Stimulated activated CD4-positive, alpha-beta T cell treated with anti-CD3 and anti-CD28 coated beads, Interleukin-12 subunit alpha, Interleukin-12 subunit beta, amount 100 ng/mL, for 48 hours (primary cell): ENCODE data around the gene ANKRD65.
A peak's percentile ranks its signal among the peaks of the same experiment; 100 is the strongest.

Experiments used
- DNase-seq, 3 donors: peaks; one replicate each; pipeline ENCODE4 v3.0.0-alpha.2; 2020; ENCODE audit warnings: low read depth in 2 of 3, low spot score in 1 of 3

Gene ANKRD65

DNA sequence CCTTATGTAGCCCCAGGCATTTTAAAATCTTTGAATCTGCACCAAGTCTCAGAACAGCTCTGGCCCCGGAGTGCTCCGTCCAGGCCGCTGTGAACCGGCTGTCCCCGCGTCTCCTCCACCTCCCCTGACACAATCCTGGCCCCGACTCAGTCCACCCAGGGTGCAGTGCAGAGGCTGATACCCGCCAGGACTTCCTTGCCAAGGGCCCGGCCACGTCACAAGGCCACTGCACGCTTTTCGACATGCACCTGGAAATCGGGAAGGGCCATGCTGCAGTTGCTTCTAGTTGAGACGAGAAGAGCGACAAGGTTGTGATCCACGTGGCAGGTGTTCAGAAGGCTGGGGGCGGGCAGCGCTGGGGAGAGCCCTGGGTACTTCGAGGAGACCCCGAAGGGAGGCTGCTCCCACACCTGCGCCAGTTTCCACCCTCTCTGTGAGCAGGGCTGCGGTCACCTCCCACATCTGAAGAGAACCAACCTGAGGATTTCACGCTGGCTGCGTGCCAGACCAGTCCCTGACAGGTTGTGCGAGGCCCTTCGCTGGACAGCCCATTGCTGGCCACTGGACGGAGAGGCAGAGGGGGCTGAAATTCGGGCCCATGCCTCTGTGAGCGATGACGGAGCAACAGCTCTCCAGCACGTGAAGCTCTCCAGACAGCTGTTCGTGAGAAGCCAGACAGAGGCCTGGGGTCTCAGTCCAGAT lies 21.1 kb upstream of the ANKRD65 start:
- no peak for DNase-seq

DNA sequence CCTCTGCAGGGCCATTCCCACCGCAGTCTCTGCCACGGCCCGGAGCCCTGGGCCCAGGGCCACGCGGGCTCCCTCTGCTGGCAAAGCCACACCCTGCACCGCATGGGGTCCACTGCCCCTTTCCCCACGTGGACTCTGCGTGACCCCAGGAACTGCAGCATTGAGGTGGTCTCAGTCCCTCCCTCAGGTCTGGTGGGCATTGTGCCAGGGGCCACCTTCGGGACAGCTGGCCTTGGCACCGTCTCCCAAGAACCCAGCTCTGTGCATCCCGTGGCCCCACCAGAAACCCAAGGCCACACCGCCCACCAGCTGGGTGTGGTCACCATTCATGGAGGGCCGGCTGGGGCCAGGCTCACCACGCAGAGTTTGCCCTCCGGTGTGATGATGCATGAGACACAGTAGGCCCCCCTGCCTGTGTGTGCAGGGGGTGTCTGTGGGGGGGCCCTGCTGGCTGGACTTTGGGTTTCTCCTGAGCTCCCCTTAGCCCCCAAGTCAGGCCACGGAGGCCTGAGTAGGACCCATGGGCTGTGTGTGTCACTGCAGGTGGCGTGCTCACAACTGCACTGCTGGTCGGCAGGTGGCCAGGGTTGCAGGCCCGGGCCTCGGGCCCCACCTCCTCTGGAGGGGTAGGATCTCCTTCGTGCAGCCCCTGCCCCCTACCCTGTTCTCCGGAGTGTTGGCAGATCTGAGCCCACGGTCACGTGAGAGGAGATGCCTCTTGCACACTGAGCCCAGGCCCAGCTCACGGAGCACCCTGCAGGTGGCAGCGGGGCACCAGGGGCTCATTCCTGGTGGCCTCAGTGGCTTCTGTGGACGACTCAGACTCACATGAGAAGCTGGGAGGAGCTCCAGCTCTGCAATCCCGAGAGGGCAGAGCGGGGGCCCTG lies 20.2 kb upstream of the ANKRD65 start:
- peak; percentile 30 to 56 (median 47) for DNase-seq

DNA sequence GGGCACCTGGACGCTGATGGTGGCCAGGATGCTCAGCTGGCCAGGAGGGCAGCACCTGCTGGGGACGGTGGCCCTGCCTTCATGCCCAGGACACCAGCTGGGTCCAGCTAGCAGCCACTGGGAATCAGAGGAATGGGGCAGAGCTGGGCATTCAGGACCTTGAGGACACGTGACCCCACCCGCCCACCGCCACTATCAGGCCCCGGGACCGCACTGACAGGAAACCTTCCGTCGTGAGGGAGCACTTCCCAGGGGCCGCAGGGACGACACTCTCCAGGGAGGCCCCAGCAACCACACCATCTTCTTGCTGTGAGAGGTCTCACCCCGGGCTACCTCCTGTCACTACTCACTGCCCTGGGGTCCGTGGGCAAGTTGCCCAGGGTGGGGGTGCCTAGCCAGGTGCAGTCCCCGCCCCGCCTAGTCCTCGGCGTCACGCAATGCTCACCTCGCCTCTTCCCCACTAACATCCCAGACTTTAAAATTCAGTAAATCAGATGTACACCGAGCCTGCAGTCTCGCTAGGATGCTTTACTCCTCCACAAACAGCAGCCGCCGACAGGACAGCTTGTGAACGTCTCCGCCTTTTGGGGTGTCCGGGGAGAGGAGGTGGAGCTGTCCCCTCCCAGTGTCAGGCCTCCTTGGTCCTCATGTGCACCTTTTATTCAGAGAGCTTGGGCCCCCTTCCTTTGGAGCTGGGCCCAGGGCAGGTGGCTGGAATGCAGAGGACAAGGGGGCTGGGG lies 19.4 kb upstream of the ANKRD65 start:
- DNase-seq: no peak

DNA sequence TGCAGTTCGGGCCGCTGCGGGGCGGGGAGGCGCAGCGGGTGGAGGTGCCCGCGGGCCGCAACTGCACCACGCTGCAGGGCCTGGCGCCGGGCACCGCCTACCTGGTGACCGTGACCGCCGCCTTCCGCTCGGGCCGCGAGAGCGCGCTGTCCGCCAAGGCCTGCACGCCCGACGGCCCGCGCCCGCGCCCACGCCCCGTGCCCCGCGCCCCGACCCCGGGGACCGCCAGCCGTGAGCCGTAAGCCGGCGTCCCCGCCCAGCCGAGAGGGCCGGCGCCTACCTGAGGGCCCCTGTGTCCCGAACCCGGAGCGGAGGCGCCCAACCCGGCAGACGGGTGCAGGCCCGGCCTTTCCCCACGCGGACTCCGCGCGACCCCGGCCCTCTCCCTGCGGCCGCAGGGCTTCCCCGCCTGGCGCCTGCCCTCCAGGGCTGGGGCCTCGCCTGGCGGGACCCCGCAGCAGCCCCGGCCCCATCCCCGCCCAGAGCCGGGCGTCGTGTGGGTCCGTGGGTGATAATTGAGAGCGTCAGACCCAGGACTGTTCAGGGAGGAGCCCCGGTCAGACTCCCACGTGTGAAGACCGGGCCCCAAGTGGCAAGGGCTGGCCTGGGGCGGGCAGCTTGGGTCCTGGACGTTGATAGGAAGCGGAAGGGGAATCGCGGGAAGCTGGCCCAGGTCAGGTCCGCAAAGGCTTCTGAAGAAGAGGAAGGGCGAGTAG lies 18.6 kb upstream of the ANKRD65 start:
- no peak for DNase-seq

DNA sequence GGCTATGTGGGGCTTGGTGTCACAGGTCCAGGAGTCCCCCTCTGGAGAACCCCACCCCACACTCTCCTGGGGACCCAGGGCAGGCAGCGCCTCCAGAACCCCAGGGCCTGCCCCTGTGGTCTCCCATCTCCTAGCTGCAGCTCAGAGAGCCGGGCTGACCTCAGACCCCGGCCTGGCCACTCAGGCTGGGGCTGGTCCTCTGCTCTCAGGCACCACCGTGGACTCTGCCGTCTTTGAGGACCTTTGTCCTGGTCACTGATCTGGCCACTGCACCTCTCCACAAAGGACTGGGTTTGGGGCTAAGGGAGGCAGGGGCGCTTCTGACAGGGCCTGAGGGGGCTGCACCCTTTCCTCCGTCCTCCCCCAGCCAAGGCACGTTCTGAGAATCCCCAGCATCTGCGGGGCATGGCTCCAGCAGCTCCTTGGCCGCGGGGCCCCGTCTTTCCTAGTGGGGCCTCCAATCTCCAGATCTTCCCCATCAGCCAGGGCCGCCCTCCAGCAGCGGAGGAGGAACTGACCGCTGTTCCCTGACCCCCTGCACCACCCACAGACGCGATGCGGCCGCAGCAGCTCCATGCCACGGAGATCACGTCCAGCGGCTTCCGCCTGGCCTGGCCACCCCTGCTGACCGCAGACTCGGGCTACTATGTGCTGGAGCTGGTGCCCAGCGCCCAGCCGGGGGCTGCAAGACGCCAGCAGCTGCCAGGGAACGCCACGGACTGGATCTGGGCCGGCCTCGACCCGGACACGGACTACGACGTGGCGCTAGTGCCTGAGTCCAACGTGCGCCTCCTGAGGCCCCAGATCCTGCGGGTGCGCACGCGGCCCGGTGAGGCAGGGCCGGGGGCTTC lies 17.7 kb upstream of the ANKRD65 start:
- no peak for DNase-seq

DNA sequence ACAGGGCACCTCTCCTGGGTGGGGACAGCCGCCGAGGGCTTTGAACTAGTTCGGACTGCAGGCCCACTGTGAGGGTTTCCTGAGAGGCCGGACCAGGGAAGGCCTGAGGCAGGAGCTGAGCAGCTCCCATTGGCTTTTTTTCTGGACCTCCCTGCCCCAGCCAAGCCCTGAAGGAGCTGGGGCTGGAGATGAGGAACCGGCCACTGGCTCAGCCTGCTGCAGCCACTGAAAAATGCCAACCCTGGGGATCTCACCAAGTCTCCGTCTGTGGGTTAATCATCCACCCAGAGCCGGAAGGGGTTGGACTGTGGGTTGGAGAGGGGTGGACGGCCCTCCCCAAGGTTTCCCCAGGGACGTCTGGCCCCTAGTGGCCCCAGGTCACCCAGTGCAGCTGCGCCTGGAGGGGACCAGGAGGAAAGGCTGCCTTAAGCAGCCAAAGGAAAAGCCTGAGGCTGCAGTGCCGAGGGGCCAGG lies 16.9 kb upstream of the ANKRD65 start:
- no peak for DNase-seq

DNA sequence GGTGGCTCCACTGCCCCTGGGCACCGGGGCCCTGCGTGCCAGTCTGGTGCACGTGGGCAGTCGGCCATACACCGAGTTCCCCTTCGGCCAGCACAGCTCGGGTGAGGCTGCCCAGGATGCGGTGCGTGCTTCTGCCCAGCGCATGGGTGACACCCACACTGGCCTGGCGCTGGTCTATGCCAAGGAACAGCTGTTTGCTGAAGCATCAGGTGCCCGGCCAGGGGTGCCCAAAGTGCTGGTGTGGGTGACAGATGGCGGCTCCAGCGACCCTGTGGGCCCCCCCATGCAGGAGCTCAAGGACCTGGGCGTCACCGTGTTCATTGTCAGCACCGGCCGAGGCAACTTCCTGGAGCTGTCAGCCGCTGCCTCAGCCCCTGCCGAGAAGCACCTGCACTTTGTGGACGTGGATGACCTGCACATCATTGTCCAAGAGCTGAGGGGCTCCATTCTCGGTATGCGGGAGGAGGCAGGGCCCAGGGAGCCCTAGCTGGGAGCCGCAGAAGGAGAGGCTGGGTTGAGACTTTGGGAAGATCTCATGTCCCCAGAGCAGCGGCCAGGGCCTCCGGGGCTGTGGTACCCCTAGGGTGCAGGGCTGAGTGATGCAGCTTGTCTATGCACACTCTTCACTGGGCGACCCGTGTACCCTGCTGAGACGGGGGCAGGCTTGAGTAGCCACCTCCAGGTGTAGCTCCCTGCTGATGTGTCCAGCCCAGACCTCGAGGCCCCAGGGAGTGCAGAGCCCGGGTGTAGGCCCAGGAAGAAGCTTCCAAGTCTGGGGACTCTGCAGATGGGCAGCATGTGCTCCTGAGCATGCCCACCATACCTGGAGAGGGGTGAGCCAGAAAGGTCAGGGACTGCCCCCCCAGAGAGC lies 16.2 kb upstream of the ANKRD65 start:
- no peak for DNase-seq

DNA sequence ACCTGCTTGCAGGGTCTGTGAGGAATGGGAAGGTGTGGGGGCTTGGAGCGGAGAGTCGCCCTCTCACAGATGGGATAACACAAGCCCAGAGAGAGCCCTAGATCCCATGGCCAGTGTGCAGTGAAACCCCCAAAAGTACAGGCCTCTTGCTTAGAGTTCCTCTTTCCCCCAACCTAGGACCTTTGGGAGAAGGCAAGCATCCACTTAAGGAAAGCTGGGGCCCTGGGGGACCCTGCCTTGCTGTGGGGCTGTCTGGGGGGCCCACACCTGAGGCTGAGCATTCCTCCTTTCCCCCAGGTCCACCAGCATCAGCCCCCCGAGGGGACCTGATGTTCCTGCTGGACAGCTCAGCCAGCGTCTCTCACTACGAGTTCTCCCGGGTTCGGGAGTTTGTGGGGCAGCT lies 15.6 kb upstream of the ANKRD65 start:
- no peak for DNase-seq

DNA sequence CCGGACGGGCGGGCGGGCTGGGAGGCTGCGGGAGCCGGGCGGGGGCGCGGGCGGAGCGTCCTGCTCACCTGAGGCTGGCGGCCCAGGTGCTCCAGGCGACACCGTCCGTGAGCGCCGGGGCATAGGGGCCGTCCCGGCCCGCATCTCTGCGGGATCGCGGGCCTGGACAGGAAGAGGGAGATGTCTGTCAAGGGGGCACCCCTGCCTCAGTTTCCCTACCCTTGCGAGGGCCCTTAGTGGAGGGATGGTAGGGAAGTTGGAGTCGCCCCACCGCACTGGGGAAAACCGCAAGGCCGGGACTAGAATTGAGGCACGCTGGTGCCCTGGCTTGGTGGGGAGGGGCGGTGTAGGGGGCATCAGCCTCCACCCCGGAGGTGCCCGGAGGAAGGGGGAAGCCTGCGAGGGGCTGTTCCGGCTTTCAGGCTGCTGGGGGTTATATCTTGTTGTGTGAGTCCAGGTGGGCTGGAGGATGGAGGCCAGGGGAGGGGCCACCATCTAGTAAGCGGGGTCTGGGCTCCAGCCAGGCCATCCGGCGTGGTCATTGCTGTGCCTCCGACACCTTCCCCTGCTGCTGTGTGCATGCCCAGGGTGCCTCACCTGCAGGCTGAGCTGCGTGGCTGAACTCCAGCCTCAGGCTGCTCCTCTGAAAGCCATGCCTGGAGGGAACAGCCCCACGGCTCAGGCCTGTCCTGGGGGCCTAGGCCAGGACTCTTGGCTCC lies 15.0 kb upstream of the ANKRD65 start:
- no peak for DNase-seq

DNA sequence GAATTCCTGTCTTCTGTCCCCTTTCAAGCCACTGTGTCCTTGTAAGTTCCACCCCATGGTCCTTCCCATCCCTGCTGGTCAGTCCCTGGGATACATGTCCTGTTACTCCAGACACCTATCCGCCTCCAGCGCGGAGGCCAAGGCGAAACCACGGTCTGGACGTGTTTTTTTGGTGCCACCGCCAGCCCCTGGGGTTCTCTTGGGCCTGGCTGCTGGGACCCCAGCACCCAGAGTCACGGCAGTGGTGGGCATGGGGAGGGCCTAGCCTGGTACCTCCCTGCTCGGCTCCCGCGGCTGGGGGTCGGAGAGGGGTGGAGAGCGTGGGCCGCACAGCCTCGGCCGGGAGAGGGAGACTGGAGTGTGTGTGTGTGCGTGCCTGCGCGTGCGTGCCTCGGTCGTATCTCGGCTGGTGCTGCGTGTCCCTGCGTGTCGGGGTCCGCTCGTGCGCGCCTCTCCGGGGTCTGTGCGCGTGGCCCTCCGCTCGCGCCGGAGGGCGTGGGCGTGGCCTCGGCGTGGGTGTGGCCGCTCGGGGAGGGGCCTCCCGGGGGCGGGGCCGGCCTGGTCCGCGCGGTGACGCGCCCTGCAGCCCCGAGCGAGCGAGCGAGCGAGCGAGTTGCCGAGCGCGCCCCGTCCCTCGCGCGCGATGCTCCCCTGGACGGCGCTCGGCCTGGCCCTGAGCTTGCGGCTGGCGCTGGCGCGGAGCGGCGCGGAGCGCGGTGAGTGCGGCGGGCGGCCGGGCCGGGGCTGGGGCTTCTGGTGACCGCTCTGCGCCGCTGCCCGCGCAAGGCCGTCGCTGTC lies 14.2 kb upstream of the ANKRD65 start, which contains the start of gene VWA1:
TSS of gene VWA1 (plus strand) at position 585 of the 798 bp plus-strand sequence. CDS start at position 644, 59 bp downstream.
- peak in 2 of 3 donors; percentile 53 for DNase-seq

DNA sequence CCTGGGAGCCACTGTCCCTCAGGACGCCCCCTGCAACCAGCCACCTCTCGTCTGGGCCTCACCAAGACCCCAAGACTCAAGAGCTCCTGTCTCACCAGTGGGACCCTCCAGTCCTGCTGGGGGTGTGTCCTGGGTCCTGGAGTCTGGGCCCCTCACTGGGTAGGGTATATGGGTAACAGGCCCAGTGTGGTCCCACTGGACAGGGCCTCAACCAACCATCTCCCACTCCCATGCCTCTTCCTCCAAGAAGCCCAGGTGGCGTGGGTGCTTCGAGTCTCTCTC lies 13.7 kb upstream of the ANKRD65 start:
- DNase-seq: no peak

DNA sequence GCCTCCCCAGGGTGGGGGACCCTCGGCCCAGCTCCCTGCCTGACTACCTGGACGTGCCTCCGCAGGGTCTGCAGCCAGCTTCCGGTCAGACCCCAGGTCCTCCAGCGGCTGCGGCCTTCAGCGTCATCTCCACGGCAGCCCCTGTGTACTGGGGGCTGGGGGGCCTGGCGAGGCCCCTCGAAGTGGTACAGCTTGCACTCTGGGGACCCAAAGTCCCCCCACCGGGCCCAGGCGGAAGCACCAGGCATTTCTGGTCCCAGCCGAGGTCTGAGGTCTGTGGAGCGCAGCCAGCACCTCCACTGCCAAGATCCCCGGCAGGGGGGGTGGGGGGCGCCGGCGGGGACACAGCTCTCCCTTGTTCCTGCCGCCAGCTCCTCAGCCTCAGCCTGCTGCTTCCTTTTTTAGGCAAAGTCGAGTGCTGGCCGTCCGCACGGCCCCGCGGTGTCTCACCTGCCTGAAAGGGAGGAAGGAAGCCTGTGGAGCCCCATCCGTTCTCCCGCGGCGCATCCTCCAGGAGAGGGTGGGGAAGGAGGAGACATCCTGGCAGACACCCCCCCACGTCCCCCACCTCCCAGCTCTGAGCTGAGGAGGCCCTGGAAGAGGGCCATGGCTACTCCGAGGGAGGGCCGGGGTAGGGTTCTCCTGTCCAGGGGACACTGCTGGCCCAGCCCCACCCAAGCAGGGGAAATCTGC lies 13.2 kb upstream of the ANKRD65 start:
- DNase-seq: no peak

DNA sequence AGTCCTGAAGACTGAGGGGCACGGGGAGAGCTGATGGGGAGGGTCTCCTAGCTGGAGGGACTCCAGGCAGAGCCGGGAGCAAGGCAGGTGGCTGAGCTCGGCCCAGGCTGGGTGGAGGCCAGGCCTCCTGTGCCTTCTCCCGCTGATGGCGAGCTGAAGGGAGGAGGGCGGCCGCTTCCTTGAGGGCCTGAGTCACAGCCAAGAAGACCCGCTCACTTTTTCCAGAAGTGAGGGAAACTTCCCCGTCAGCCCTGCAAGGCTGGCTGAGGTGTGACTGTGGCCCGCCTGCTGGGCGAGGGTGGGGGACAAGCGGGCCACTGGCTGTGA lies 12.7 kb upstream of the ANKRD65 start:
- peak; percentile 60 to 62 (median 62) for DNase-seq

DNA sequence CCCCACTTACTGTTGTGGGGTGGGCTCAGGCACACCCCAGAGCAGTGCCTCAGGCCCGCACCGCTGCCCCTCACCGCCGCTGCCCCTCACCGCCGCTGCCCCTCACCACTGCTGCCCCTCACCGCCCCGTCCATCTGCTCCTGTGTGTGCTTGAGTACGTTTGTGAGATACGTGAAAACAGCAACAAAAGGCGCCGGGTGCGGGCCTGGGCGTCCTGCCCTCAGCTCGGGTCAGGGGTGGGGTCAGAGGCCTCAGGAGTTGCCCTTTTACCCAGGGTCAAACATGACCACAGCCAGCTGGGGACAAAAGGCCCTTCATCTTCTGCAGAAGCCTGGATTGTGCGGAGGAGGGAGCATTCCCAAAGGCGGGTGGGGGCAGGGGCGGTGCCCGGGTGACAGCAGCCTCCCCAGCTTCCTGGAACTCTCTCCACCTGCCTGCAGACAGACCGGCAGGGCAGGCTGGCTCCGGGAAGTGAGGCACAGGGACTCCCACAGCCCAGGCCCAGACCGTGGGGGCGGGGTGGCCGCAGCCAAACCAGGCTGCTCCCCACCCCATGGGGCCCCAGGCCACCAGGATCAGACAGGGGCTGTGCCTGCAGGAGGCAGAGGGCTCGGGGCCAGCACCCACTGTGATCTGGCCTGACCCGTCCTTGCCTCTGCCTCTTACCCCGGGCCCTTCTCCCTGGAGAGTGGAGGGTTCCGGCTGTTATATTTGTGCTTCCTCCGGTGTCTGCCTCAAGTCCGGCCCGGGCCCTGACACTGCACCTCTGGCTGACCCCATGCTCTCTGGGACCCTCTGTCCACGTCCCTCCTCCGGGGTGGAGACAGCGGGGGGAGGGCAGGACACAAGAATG lies 12.1 kb upstream of the ANKRD65 start:
- no peak for DNase-seq

DNA sequence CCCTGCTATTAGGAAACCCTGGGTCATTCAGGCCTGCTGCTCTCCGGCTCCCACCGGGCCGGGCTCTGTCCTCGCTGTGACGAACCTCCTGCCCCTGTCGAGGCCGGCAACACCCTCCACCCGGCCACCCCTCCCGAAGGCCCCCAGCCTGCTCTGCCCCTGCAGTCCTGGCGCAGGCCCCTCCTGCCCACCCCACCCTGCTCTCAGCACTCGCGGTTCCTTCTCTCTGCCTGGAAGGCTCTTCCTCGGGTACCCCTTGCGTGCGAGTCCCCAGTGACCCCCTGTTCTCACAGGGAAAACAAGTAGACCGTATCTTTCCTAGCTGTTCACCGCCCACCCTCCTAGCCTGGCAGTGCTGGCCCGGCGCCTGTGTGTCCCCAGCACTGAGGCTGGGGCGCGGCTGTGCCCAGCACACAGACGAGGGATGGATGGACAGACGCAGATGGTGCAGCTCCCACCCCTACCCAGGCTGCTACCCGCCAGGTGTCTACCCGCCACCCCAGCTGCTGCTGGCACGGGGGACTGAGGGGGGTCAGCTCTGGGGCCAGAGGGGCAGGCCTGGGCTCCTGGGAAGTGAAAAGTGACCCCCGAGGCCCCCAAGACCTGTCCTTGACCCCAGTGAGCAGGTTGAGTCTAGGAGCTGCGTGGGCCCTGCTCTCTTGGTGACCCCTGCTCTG lies 11.3 kb upstream of the ANKRD65 start:
- no peak for DNase-seq

DNA sequence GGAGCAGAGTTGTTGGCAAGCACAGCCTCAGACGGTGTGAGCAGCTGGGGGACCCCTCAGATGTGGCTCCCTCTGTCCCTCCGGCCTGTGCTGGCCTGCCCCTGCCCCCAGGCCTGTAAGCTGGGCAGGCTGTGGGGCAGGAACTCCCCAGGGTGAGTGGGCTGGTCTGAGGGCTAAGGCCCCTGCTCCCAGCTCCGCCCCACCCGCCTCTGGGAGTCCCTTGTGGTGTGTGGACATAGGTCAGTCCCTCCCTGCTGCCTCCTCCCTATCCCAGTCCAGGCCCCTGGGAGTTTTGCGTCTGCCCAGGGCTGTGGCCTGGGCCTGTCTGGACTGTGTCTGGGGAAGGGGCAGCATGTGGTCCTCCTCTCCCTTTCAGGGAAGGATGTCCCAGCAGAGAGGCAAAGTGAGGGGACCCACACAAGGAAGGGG lies 10.8 kb upstream of the ANKRD65 start:
- no peak for DNase-seq
